Ecto neural progenitor cell (in vitro differentiated cells): ENCODE results near the gene SFSWAP.
"Not testable (repeated sequence)": the region's sequence is repeated elsewhere in the genome, so short reads cannot be mapped to it uniquely, and the experiment has no call there.

ENCODE experiments used
- DNase-seq: peaks from one replicate; pipeline ENCODE4 v3.0.0-alpha.2; 2018; ENCODE audit warnings: low spot score

The SFSWAP gene

DNA sequence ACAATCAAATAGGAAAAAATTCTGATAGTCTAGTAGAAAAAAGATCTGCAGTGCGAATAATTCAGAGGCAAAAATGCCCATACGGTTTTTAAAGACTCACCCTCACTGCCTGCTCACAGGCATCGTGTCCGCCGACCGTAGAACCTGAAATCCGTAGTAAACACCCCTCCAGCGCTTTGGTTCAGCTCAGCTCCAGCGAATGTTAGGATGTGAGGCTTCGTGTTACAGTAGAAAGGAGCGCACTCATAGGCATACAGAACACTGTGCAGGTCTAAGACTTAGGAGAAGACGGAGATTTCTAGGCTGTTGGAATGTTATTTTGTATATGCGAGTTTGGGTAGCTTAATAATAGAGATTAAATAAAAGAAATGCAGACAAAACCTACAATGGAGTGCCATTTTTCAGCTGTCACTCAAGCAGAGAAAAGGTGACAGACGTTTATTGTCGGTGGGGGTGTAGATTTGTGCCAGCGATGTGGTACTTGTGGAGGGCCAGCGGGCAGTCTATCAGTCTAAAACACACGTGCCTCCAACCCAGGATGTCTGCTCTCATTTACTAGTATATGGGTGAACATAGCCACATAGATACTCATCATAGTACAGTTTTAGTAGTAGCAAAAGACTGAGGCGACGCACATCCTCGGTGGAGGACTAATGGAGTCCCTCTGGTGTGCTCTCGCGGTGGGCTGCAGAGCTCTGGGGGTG, 25.7 kb downstream of the SFSWAP start:
- no peak for DNase-seq

DNA sequence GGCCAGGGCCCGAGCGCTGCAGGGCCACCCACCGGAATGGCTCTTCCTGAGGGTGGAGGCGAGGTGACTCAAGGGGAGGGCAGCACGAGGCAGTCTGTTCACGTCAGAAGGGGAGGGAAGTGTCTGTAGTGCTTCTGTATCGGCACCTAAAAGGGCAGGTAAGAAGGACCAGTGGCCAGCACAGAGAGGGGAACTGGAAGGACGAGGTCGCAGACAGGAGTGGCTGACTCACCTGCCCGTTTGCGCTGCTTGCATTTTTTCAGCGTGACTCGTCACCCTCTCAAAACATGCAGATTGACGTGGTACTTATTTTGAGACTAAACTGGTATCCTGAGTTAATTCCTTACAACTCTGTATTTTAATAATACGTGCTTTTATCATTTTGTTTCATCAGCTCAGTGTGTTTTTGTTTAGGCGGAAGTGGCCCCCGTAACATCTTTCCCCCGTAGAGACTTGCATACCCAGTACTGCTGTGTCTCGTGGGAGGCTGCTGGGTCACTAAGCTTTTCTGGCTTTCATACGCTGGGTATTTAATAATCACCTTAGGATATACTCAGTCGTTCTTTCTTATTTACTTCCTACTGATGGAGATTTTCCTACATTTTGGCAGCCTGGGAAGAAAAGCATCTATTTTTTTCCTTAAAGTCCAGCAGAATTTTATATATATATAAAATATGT, 26.4 kb downstream of the SFSWAP start:
- DNase-seq, result no peak

GRCh38 chr12:131738196-131738595, 27.3 kb downstream of the SFSWAP start:
- no peak for DNase-seq

- no peak for DNase-seq
Measured at GRCh38 chr12:131740626-131741025, 29.7 kb downstream of the SFSWAP start.

- DNase-seq, result not testable (repeated sequence)
Measured at GRCh38 chr12:131742761-131743160, 31.9 kb downstream of the SFSWAP start.

GRCh38 chr12:131743410-131743809, 32.5 kb downstream of the SFSWAP start:
- not testable (repeated sequence) for DNase-seq

DNA sequence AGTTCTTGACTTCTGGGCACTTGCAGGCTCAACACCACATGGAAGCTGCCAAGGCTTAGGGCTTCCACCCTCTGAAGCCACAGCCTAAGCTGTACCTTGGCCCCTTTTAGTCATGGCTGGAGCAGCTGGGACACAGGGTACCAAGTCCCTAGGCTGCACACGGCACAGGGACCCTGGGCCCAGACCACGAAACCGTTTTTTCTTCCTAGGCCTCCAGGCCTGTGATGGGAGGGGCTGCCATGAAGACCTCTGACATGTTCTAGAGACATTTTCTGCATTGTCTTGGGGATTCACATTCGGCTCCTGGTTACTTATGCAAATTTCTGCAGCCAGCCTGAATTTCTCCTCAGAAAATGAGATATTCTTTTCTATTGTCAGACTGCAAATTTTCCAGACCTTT, 33.0 kb downstream of the SFSWAP start:
- not testable (repeated sequence) for DNase-seq

GRCh38 chr12:131744675-131745074, 33.8 kb downstream of the SFSWAP start:
- not testable (repeated sequence) for DNase-seq

GRCh38 chr12:131745706-131746105, 34.8 kb downstream of the SFSWAP start:
- DNase-seq, result no peak

GRCh38 chr12:131747276-131748177, 36.6 kb downstream of the SFSWAP start:
- DNase-seq, result no peak

- DNase-seq, result no peak
Measured at GRCh38 chr12:131749618-131750315, 38.9 kb downstream of the SFSWAP start.

DNA sequence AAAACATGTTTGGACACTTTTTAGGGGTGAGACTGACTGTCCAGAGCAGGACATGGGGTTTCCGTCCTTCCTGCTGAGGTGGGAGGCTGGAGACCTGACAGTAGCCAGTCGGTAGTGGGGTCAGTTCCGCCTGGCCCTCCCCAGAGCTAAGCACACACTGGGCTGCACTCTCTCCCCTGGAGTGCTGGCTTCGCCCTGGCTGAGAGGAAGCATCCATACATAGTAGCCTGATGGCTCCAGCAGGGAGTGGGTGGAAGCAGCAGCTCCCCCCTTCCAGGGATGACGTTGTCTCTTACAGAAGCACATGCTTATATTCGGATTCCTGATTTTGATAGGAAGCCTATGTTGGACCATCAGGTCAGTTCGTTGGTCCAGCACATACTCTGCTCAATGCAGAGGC, 40.4 kb downstream of the SFSWAP start:
- DNase-seq, result no peak

- no peak for DNase-seq
Measured at GRCh38 chr12:131752451-131752850, 41.6 kb downstream of the SFSWAP start.

DNA sequence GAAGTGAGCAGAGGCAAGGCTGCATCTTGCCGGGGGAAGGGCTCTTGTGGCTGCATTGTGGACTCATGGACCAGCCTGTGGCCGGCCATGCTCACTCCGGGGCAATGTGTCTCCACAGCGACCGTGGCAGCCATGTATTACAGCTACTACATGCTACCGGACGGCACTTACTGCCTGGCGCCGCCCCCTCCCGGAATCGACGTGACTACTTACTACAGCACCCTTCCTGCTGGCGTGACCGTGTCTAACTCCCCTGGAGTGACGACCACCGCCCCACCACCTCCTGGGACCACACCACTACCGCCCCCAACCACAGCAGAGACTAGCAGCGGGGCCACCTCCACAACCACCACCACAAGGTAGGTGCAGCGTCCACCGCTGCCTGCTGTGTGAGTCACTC, 42.1 kb downstream of the SFSWAP start:
- DNase-seq, result no peak

DNA sequence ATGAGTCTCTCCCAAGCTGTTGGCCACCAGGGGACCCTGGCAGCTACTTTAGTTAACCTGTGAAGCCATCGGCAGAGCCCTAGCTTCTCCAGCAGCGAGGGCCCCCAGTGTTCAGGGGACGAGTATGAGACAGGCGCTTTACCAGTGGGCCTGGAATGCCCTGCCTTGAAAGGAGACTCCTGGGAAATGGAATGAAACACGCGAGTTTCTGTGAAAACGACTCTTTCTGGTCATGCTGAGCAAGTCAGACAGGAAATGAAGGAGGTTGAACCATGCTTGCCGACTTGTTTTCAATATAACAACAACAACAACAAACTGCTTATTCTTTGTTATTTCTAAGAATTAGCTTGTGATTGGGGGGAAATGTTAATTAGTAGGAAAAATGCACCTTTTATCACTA, 42.9 kb downstream of the SFSWAP start:
- DNase-seq, result no peak

- DNase-seq, result no peak
Measured at GRCh38 chr12:131754184-131754583, 43.3 kb downstream of the SFSWAP start.

GRCh38 chr12:131755305-131756113, 44.6 kb downstream of the SFSWAP start:
- DNase-seq, result no peak

DNA sequence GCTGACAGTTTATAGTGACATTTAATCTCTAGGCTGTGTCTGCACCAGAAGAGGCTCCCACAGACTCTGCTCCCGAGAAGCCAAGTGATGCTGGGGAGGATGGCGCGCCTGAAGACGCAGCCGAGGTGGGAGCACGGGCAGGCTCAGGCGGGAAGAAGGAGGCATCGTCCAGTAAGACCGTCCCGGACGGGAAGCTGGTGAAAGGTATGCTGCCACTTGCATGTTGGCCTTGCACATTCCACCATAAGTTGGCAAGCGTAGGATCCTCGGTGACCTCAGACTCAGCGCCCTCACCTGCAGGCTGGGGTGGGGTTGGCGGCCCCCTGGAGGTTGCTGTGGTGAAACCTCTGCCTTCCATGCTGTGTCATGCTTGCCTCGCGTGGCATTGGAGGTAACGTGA, 45.6 kb downstream of the SFSWAP start:
- DNase-seq, result no peak

DNA sequence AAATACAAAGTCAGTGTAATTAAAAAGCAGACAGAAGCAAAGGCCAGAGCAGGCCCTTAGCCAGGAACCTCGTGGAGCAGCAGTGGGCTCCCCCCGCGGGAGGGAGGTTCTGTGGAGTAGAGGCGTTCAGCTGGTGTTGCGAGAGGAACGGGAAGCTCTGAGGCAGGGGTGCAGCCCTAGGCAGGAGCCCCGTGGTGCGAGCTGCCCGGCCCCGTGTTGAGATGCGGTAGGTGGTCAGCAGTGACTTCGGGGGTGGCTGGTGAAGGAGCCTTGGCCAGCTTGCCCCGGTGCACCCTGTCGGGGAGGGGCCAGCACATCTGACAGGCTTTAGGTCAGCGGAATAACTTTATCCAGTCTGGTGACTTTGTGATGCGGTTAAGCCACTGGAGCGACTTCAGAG, 46.2 kb downstream of the SFSWAP start:
- no peak for DNase-seq

GRCh38 chr12:131758016-131758739, 47.3 kb downstream of the SFSWAP start:
- no peak for DNase-seq

DNA sequence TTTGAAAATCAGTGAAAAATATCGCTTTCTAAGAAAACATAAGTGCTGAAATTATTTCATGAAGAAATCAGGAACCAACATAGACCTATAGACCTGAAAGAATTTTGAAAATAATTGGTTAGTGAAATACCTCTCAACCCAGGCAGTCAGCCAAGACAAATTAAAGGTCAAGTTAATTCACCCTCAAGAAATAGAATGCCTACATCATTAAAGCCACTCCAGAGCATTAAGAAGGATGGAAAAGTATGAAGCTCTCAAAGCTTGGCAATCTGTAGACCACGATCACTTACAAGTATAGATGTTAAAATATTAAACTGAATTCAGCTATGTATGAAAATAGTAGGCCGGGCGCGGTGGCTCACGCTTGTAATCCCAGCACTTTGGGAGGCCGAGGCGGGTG, 48.3 kb downstream of the SFSWAP start:
- DNase-seq, result no peak
